PC-9 (cell line): ENCODE measurements around the gene CACNG7.

Source experiments
- EZH2 ChIP-seq: fragments of 200-600 bp; sonication (generic); IDR thresholded peaks from 2 replicates; pipeline ENCODE4 v1.8.0; 2017; ENCODE audit warnings: antibody characterized with exemption, low read depth
- TF ChIP-seq, protein P1 (sequence below): fragments of 200-600 bp; sonication (generic); conservative IDR thresholded peaks from 2 replicates; pipeline ENCODE4 v1.6.1; 2017; ENCODE audit warnings: mixed run types, antibody characterized with exemption, mild to moderate bottlenecking, moderate library complexity

- TF ChIP-seq, protein P1, sequence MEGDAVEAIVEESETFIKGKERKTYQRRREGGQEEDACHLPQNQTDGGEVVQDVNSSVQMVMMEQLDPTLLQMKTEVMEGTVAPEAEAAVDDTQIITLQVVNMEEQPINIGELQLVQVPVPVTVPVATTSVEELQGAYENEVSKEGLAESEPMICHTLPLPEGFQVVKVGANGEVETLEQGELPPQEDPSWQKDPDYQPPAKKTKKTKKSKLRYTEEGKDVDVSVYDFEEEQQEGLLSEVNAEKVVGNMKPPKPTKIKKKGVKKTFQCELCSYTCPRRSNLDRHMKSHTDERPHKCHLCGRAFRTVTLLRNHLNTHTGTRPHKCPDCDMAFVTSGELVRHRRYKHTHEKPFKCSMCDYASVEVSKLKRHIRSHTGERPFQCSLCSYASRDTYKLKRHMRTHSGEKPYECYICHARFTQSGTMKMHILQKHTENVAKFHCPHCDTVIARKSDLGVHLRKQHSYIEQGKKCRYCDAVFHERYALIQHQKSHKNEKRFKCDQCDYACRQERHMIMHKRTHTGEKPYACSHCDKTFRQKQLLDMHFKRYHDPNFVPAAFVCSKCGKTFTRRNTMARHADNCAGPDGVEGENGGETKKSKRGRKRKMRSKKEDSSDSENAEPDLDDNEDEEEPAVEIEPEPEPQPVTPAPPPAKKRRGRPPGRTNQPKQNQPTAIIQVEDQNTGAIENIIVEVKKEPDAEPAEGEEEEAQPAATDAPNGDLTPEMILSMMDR, result no peak
- no peak for TF ChIP-seq EZH2
Measured at GRCh38 chr19:53951436-53951835, 42.4 kb downstream of the CACNG7 start.
